ENCODE data around the gene RASGRP4.

RASGRP4 gene

GRCh38 chr19:38399537-38399936 lies 26.5 kb downstream of the RASGRP4 start:
- DNase-seq: no peak
- in situ Hi-C loops (cut with MboI; ENCODE audit: low pct_unique_long_range_greater_than_20kb, low sequenced_read_pairs): no loop called here

DNA sequence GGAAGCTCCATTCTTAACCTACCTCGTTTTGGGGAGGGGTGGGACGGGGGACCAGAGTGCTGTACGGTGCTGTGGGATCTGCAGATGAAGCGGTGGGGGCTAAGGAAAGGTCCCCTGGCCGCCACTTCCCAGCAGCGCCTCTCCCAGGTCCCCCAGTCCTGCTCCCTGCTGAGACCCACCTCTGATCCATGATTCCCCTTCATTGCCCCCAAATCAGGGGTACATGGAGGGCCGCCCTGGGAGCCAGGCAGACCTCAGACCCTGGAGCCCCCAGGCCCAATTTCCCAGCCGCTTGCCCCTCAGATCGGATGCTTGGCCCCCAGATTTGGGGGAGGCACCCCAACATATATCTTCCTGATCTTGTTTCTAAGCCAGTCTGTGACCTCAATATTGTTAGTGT lies 26.9 kb downstream of the RASGRP4 start:
- DNase-seq: no peak
- in situ Hi-C loops (cut with MboI; ENCODE audit: low pct_unique_long_range_greater_than_20kb, low sequenced_read_pairs): no loop called here

DNA sequence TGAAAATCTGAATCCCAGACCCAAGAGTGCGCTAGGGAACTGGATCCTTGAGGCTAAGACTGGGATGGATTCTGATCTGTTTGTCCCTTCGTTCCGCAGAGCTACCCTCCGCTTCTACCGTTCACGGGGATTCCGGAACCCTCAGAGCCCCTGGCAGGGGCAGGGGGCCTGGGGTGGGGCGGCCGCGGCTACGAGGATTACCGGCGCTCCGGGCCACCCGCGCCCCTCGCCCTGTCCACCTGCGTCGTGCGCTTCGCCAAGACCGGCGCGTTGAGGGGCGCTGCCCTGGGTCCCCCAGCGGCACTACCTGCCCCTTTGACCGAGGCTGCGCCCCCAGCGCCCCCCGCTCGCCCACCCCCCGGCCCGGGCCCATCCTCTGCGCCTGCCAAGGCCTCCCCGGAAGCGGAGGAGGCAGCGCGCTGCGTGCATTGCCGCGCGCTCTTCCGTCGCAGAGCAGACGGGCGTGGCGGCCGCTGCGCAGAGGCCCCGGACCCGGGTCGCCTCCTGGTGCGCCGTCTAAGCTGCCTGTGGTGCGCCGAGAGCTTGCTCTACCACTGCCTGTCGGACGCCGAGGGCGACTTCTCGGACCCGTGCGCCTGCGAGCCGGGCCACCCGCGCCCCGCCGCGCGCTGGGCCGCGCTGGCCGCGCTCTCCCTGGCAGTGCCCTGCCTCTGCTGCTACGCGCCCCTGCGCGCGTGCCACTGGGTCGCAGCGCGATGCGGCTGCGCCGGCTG lies 30.5 kb downstream of the RASGRP4 start:
- in situ Hi-C loops (cut with MboI; ENCODE audit: low pct_unique_long_range_greater_than_20kb, low sequenced_read_pairs): no loop called here
- no peak for DNase-seq

DNA sequence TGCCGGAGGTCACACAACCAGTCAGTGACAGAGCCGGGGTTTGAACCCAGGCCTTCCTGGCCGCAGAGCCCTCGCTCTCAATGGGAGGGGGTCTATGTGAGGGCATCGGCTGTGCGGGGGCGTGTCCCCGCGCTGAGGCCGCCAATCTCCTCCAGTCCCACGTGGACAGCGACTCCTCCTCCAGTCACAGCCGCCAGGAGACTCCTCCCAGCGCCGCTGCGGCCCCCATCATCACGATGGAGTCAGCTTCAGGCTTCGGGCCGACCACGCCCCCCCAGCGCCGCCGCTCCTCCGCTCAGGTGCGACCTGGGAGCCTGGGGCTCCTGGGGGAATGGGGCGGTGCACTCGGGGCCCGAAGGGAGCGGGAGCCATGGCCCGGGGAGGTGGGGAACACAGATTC lies 31.5 kb downstream of the RASGRP4 start:
- in situ Hi-C loops (cut with MboI; ENCODE audit: low pct_unique_long_range_greater_than_20kb, low sequenced_read_pairs): no loop called here
- no peak for DNase-seq

DNA sequence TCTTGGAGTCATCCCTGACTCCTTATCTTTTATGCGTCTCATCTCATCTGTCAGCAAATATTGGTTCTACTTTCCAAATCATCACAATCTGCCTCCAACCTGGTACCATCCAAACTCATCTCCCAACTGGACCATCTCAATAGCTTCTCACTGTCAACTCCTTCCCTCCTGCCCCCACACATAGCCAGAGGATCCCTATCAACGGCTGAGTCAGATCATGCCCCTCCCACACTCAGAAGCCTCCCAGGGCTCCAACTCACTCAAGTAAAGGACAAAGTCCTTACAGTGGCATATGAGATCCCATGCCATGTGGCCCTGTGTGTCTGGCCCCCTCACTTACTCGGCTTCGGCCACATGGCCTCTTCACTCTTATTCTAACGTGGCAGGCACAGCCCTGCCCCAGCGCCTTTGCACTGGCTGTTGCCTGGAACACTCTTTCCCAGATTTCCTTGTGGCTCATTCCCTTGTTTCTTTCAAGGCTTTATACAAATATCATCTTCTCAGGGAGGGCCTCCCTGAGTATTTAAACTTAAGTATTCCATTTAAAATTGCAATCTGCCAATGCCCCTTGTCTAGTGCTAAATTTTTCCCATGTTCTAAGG lies 33.2 kb downstream of the RASGRP4 start:
- no peak for DNase-seq
- in situ Hi-C loops (cut with MboI; ENCODE audit: low pct_unique_long_range_greater_than_20kb, low sequenced_read_pairs): no loop called here

DNA sequence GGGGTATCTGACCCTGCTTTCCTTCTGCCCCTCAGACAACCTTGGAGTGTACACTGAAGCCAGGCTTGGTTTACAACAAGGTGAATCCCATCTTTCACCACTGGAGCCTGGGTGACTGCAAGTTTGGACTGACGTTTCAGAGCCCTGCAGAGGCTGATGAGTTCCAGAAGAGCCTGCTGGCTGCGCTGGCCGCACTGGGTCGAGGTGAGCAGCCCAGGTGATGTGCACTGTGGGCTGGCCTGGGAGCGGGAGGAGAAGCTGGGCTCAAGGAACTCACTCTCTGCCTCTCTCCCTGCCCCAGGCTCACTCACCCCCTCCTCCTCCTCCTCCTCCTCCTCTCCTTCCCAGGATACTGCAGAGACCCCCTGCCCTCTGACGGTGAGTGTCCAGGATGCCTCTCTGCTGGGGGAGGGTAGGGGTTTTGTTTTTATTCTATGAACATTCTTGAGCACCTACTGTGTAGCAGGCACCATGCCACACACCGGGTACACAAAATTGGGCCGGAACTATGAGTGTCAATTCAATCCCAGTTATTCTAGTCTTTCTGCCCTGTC lies 34.0 kb downstream of the RASGRP4 start:
- DNase-seq: no peak
- in situ Hi-C loops (cut with MboI; ENCODE audit: low pct_unique_long_range_greater_than_20kb, low sequenced_read_pairs): no loop called here

DNA sequence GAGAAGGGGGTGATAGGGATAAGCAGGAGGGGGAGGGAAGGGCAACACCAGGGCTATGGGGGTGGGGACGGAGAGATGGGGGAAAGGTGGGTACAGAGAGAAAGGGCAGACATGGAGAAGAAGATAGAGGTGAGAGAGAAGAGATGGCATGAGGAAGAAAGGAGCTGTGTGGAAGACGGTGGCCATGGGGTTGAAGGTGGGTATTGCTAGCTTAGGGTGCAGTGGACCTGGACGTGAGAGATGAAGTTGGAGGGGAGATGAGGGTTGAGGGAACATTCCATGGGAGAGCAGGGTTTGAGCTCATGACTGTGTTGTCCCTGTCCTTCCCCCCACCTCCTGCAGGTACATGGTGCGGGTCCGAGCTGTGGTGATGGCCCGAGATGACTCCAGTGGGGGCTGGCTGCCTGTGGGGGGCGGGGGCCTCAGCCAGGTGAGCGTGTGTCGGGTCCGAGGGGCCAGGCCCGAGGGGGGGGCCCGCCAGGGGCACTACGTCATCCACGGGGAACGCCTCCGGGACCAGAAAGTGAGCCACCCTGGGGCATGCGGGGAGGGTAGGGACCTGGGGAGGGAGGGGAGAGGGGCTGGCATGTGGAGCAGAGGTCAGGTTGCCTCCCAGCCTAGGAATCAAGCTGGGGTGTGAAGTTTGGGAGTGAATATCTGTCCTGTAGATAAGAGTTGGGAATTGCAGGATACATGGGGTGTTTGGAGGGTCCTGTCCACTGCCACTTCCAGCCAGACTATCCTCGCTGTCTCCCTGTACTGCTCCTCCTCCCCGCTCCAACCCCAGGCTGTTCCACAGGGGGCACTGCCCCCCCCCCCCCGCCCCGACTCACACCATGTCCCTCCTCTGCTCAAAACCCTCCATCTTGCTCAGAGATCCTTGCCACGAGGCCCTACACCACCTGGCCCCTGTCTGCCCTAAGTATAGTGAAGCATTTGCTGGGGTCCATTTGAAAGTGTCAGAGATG lies 35.8 kb downstream of the RASGRP4 start:
- in situ Hi-C loops (cut with MboI; ENCODE audit: low pct_unique_long_range_greater_than_20kb, low sequenced_read_pairs): no loop called here
- DNase-seq: no peak

DNA sequence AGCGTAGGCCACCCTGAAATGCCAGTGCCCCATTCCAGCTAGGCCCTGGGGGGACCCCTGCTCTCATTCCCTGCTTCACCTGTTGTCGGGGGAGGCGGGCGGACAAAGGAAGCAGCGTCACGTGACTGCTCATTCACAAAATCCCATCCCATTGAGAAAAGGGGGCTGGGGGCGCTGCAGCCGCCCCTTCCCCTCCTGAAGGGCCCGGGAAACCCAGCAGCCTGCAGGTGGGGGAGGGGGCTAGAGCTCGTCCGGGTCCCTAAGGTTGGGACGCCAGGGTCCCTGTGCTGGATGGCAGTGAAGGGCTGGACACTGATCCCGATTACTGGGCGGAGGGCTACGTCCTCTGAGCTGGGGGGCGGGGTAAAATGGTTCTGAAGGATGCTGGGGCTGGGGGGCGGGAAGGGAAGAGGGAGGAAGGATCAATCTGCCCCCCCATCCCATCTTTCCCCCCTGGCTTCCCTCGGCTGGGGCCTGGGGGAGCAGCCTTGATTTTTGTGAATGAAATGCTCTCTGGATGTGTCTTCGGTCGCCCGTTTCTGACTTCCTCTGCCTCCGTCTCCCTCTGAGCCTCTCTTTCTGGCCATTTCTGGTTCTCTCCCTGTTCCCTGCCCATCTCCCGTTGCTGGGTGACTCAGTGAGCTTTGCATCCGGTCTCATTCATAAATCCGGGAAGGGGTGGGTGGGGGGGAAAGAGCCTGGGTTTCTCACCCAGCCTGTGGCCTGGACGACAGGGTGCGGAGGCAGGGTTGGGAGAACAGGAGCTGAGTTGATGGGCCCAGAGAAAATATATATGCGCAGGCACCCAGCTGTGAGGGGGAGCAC lies 36.7 kb downstream of the RASGRP4 start:
- in situ Hi-C loops (cut with MboI; ENCODE audit: low pct_unique_long_range_greater_than_20kb, low sequenced_read_pairs): no loop called here
- DNase-seq: no peak

DNA sequence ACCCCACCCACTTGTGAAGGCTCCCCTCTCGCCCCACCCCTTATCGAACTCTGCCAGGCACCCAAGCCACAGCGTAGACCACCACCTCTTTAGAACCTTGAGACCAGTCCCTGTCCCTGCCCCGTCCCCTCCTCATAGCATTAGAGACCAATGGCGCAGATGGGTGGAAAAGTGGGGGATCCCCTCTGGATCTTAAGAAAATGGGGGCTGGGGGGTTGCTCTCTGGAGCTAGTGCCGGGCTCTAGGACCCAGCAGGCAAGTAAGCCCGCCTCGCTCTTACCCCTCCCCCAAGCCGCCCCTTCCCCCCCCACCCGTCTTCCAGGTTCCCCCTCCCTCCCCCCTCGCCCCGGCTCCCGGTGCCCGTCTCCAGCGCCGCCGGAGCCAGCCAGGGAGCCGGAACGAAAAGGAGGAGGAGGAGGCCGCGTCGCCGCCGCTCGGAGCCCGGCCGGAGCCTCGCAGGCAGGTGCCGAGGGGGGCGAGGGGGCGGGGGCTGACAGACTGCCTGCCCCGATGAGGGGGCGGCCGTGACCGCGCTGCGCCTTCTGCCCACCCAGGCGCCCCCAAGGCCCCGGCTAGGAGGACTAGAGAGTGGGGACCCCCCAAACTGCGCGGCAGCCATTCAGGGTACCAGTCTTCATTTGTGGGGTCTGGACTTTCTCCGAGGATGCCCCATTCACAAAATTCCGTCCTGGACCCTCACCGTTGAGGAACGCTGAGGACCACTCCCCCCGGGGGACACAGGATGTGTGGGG lies 37.5 kb downstream of the RASGRP4 start, which contains the start of gene SPRED3:
Gene SPRED3 (plus strand): TSS at position 349 of the 752 bp plus-strand sequence. CDS start 1,606 bp downstream, outside the sequence.
- no peak for DNase-seq
- in situ Hi-C loops (cut with MboI; ENCODE audit: low pct_unique_long_range_greater_than_20kb, low sequenced_read_pairs): no loop called here

GRCh38 chr19:38387550-38388348 lies 38.3 kb downstream of the RASGRP4 start, which contains the start of gene GGN:
TSS of gene GGN (minus strand) at chr19:38388034. CDS start at chr19:38387261, 773 bp downstream.
- DNase-seq: peak; percentile 86
- in situ Hi-C loops (cut with MboI; ENCODE audit: low pct_unique_long_range_greater_than_20kb, low sequenced_read_pairs): no loop called here

- in situ Hi-C loops (cut with MboI; ENCODE audit: low pct_unique_long_range_greater_than_20kb, low sequenced_read_pairs): no loop called here
- DNase-seq: no peak
These were observed 39.0 kb downstream of the RASGRP4 start for GRCh38 chr19:38386971-38387549.

DNA sequence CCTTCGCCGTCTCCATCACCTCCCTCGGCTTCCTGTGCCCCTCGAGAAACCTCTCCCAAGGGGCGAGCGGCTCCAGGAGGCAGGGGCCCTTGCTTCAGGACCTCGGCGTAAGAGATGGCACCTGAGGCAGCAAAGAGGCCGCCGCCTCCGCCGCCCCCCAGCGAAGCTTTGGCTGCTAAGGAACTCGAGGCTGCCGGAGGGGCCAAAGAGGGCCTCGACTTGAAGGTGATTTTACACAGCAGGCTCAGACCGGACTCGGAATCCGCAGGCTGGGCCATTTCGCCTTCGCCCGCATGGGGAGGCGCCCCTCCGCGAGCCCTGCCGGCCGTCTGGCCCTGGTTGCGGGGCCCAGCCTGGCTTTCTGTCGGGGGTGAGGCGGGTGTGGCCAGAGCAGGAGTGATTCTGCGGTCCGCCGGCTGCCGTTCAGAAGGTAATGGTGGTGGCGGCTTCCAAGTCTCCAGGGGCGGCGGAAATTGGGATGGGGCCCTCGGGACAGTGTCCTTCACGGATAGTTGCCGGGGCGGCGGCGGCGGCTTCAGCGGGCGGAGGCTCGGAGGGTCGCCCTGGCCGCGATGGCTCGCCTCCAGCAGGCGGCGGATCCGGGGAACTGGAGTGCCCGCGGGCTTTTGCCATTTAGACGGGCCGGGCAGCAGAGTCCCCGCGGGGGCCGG lies 39.6 kb downstream of the RASGRP4 start:
- in situ Hi-C loops (cut with MboI; ENCODE audit: low pct_unique_long_range_greater_than_20kb, low sequenced_read_pairs): no loop called here
- DNase-seq: no peak

GRCh38 chr19:38385804-38386257 lies 40.2 kb downstream of the RASGRP4 start:
- no peak for DNase-seq
- in situ Hi-C loops (cut with MboI; ENCODE audit: low pct_unique_long_range_greater_than_20kb, low sequenced_read_pairs): no loop called here

GRCh38 chr19:38385057-38385803 lies 40.8 kb downstream of the RASGRP4 start:
- no peak for DNase-seq
- in situ Hi-C loops (cut with MboI; ENCODE audit: low pct_unique_long_range_greater_than_20kb, low sequenced_read_pairs): no loop called here

- DNase-seq: no peak
- in situ Hi-C loops (cut with MboI; ENCODE audit: low pct_unique_long_range_greater_than_20kb, low sequenced_read_pairs): no loop called here
These were observed 41.6 kb downstream of the RASGRP4 start for GRCh38 chr19:38384209-38385027.
